Endothelial cell of umbilical vein (primary cell): ENCODE data around the gene CCDC136. TPM values are rescaled to one million over a fixed set of nuclear protein-coding genes. Genes with fewer than 3 reads are reported as not detected.

Source experiments
- BruUV-seq: library from RNA; stranded (reverse); fragments of 400-500 nt; replicated peaks from 2 replicates; lab custom pipeline; 2021; lab: Mats Ljungman, UMichigan
- CTCF ChIA-PET: fragments of 300-600, 350-600 bp; sonication (Branson Sonifier 250); formaldehyde crosslinking; loops from one replicate; lab custom pipeline; 2021; ENCODE audit warnings: antibody characterized with exemption, inconsistent platforms; lab: Charles Lee
- POLR2A ChIA-PET: fragments of 300-600, 350-600 bp; sonication (Branson Sonifier 250); formaldehyde crosslinking; loops from one replicate; lab custom pipeline; 2021; ENCODE audit warnings: antibody characterized with exemption, inconsistent platforms; lab: Charles Lee
- DNase-seq: peaks from one replicate; pipeline ENCODE4 v3.0.0-alpha.2; 2011; ENCODE audit warnings: low read depth, low spot score
- FAIRE-seq: peaks from 2 replicates; lab custom pipeline; 2011; peaks lifted over from hg19 to GRCh38; lab: Jason Lieb, UNC
- H2AFZ ChIP-seq: 2 replicates; pipeline ENCODE4 v1.6.0; 2012; ENCODE audit warnings: low read depth, low read length, control low read depth, inconsistent platforms
- H3K27ac ChIP-seq: 2 replicates; pipeline ENCODE4 v1.5.1; 2011; ENCODE audit warnings: low read depth, mild to moderate bottlenecking, control low read depth, low read length, moderate library complexity; ENCODE audit not compliant: insufficient read depth
- H3K27me3 ChIP-seq, 2 experiments: 2 replicates each; pipeline versions ENCODE4 v1.6.0 to v1.6.1; 2011; ENCODE audit warnings: low read length in 2 of 2, mixed read lengths in 1 of 2; ENCODE audit not compliant: control insufficient read depth in 2 of 2, insufficient read depth in 2 of 2
- H3K36me3 ChIP-seq, 2 experiments: 2 replicates in 1 of 2; 3 replicates in 1 of 2; pipeline ENCODE4 v1.5.1; 2011; ENCODE audit warnings: low read length in 2 of 2, mild to moderate bottlenecking in 1 of 2, moderate library complexity in 1 of 2; ENCODE audit not compliant: control insufficient read depth in 2 of 2, insufficient read depth in 2 of 2; ENCODE audit errors: extremely low read depth in 1 of 2
- H3K4me1 ChIP-seq: 3 replicates; pipeline ENCODE4 v1.5.1; 2011; ENCODE audit warnings: mild to moderate bottlenecking, low read length; ENCODE audit not compliant: control insufficient read depth, insufficient read depth; ENCODE audit errors: extremely low read depth
- H3K4me2 ChIP-seq: 2 replicates; pipeline ENCODE4 v1.6.1; 2011; ENCODE audit warnings: low read length, control low read depth, mixed read lengths; ENCODE audit not compliant: insufficient read depth
- H3K4me3 ChIP-seq, 3 experiments: fragments of 200-600 bp in 1 of 3; sonication (generic), shearing (Covaris generic) in 1 of 3; replicated peaks in 1 of 3; 2 replicates each; pipeline ENCODE4 v1.5.1; 2011 to 2016; ENCODE audit warnings: control low read depth in 3 of 3, low read length in 3 of 3, mild to moderate bottlenecking in 2 of 3, inconsistent platforms in 1 of 3, low read depth in 1 of 3, moderate library complexity in 1 of 3; ENCODE audit not compliant: insufficient read depth in 1 of 3
- H3K79me2 ChIP-seq: 2 replicates; pipeline ENCODE4 v1.6.0; 2012; ENCODE audit warnings: low read length, inconsistent platforms; ENCODE audit not compliant: control insufficient read depth, insufficient read depth
- H3K9ac ChIP-seq: replicated peaks from 2 replicates; pipeline ENCODE3; 2011; ENCODE audit warnings: low read length, control low read depth; ENCODE audit not compliant: insufficient read depth; ENCODE audit errors: extremely low read depth
- H3K9me1 ChIP-seq: replicated peaks from 3 replicates; pipeline ENCODE4 v1.6.0; 2011; ENCODE audit warnings: mild to moderate bottlenecking, low read length; ENCODE audit not compliant: control insufficient read depth, insufficient read depth; ENCODE audit errors: extremely low read depth
- H3K9me3 ChIP-seq: replicated peaks from 2 replicates; pipeline ENCODE4 v1.5.1; 2012; ENCODE audit warnings: low read length, inconsistent platforms; ENCODE audit not compliant: control insufficient read depth, insufficient read depth
- H4K20me1 ChIP-seq: replicated peaks from 2 replicates; pipeline ENCODE3; 2011; ENCODE audit warnings: mild to moderate bottlenecking, low read length; ENCODE audit not compliant: control insufficient read depth, insufficient read depth; ENCODE audit errors: extremely low read depth
- CTCF ChIP-seq, 2 donors: IDR thresholded peaks; 1 replicate in 1 of 2; 2 replicates in 1 of 2; pipeline ENCODE4 v1.5.1; 2011; ENCODE audit warnings: low read length in 2 of 2, mild to moderate bottlenecking in 2 of 2, moderate library complexity in 2 of 2, control low read depth in 1 of 2, inconsistent platforms in 1 of 2, low read depth in 1 of 2; ENCODE audit not compliant: insufficient read depth in 1 of 2; ENCODE audit errors: extremely low read depth in 1 of 2
- FOS ChIP-seq: IDR thresholded peaks from 2 replicates; pipeline ENCODE4 v1.6.1; 2011; ENCODE audit warnings: mild to moderate bottlenecking, low read length, moderate library complexity, borderline replicate concordance; ENCODE audit not compliant: insufficient read depth
- GATA2 ChIP-seq: IDR thresholded peaks from 2 replicates; pipeline ENCODE4 v1.7.0; 2011; ENCODE audit warnings: low read depth, mild to moderate bottlenecking, moderate library complexity, mixed read lengths, low read length; ENCODE audit not compliant: insufficient read length, insufficient read depth
- JUN ChIP-seq: IDR thresholded peaks from 2 replicates; pipeline ENCODE4 v1.6.1; 2011; ENCODE audit warnings: borderline replicate concordance, low read depth; ENCODE audit not compliant: insufficient read length, insufficient read depth
- MAX ChIP-seq: IDR thresholded peaks from 2 replicates; pipeline ENCODE4 v1.6.1; 2011; ENCODE audit not compliant: insufficient read depth, insufficient read length
- MYC ChIP-seq: IDR thresholded peaks from one replicate; pipeline ENCODE4 v1.6.1; 2011; ENCODE audit warnings: mild to moderate bottlenecking, low read depth, low read length
- POLR2A ChIP-seq: IDR thresholded peaks from 2 replicates; pipeline ENCODE4 v1.6.1; 2012; ENCODE audit warnings: low read depth, mild to moderate bottlenecking, control low read depth, low read length
- POLR2AphosphoS5 ChIP-seq: IDR thresholded peaks from 2 replicates; pipeline ENCODE4 v1.6.1; 2012; ENCODE audit warnings: low read depth, mild to moderate bottlenecking, control low read depth, low read length, moderate library complexity; ENCODE audit not compliant: insufficient read depth
- dilution Hi-C: fragments of 300-500 bp; cut with MboI; formaldehyde crosslinking; loops from one replicate; pipeline ENCODE4 v1.15.0; 2019; ENCODE audit warnings: low sequenced_read_pairs; ENCODE audit not compliant: extremely low pct_ligation_motif_present
- intact Hi-C: fragments of 100-400 bp; cut with micrococcal nuclease; formaldehyde crosslinking; loops from one replicate; pipeline ENCODE4 v1.10.0; 2022
- polyA plus RNA-seq, 4 experiments: library from polyadenylated mRNA; depleted of rRNA in 3 of 4; stranded (reverse) in 3 of 4; unstranded in 1 of 4; fragments of >200 nt; gene quantifications; 2 replicates each; pipeline versions ENCODE4 v1.2.1 to v1.2.3, GENCODE V29; 2011 to 2012; ENCODE audit warnings: missing spikeins in 1 of 4
- total RNA-seq: library from RNA; stranded (reverse); gene quantifications from 2 replicates; pipeline ENCODE4 v1.2.3, GENCODE V29; 2021

Gene CCDC136
- total and polyA plus RNA-seq, 2 donors (not counting 3 experiments of a cell fraction or from before 2014, with no cell fraction given), result 1.8 to 3.3 TPM

- no peak overlapping the region for H3K4me3 ChIP-seq
- no peaks in the 10 kb centered on the region for H3K9me3 ChIP-seq
- TF ChIP-seq MYC, result no peak
- no peak for TF ChIP-seq POLR2A
- no peak for TF ChIP-seq MAX
- TF ChIP-seq POLR2AphosphoS5, result no peak
- no peak for TF ChIP-seq GATA2
- TF ChIP-seq FOS, result no peak
- TF ChIP-seq JUN, result no peak
- TF ChIP-seq CTCF (IDR thresholded peaks at IDR 0.05; ENCODE audit: extremely low read depth in 1 of 2, insufficient read depth in 1 of 2, low read depth in 1 of 2, low read length in 2 of 2), result no peak
- BruUV-seq, result no TSS peak
- no peak overlapping the region for H3K9ac ChIP-seq
- no peak for DNase-seq
- FAIRE-seq, result no peak
- no peak overlapping the region for H3K4me2 ChIP-seq
- dilution Hi-C loops, result no loop called here
- intact Hi-C loops, result no loop called here
- CTCF ChIA-PET, result interaction anchor here (0.7 to 1.2 kb wide), 2 partner anchors 90 to 289 kb away, joined by 3 to 4 read pairs; no protein-coding TSS in a partner anchor
- H3K4me1 ChIP-seq, result peaks cover 4% of the 10 kb centered on the region
- no peaks in the 10 kb centered on the region for H3K9me1 ChIP-seq
- no peaks in the 10 kb centered on the region for H3K36me3 ChIP-seq
- no peak overlapping the region for H3K27ac ChIP-seq
- H4K20me1 ChIP-seq, result no peaks in the 10 kb centered on the region
- peaks cover 16 to 28% of the 10 kb centered on the region in 2 experiments for H3K27me3 ChIP-seq
- POLR2A ChIA-PET, result no interaction called here
- no peak overlapping the region for H2AFZ ChIP-seq
- H3K79me2 ChIP-seq, result no peaks in the 10 kb centered on the region
Measured at GRCh38 chr7:128792471-128793180, 858 bp downstream of the CCDC136 start.
